Smooth muscle cell (in vitro differentiated cells): ENCODE results near the gene ZXDC. TPM values are rescaled to one million over a fixed set of nuclear protein-coding genes. Genes with fewer than 3 reads are reported as not detected.

Source experiments
- DNase-seq: peaks from one replicate; lab custom pipeline; 2025; ENCODE audit not compliant: unreplicated experiment; lab: John Stamatoyannopoulos, UW
- H2AFZ ChIP-seq: fragments of 200-600 bp; sonication (generic); 2 replicates; pipeline ENCODE4 v1.6.0; 2016; ENCODE audit warnings: antibody characterized with exemption, low read depth, mild to moderate bottlenecking
- H3F3A ChIP-seq: fragments of 200-600 bp; sonication (generic); 2 replicates; pipeline ENCODE4 v1.6.0; 2017; ENCODE audit warnings: antibody characterized with exemption, low read depth
- H3K27ac ChIP-seq: fragments of 200-600 bp; sonication (generic); 2 replicates; pipeline ENCODE4 v1.5.1; 2016; ENCODE audit warnings: low read depth, mild to moderate bottlenecking
- H3K27me3 ChIP-seq: fragments of 200-600 bp; sonication (generic); 2 replicates; pipeline ENCODE4 v1.6.1; 2016; ENCODE audit warnings: low read depth, mild to moderate bottlenecking
- H3K36me3 ChIP-seq: fragments of 200-600 bp; sonication (generic); 2 replicates; pipeline ENCODE4 v1.5.1; 2016; ENCODE audit warnings: low read depth
- H3K4me1 ChIP-seq: fragments of 200-600 bp; sonication (generic); 2 replicates; pipeline ENCODE4 v1.5.1; 2016; ENCODE audit warnings: low read depth
- H3K4me2 ChIP-seq: fragments of 200-600 bp; sonication (generic); 2 replicates; pipeline ENCODE4 v1.6.0; 2016; ENCODE audit warnings: mild to moderate bottlenecking
- H3K4me3 ChIP-seq: fragments of 200-600 bp; sonication (generic); 2 replicates; pipeline ENCODE4 v1.5.1; 2016; ENCODE audit warnings: mild to moderate bottlenecking
- H3K79me2 ChIP-seq: fragments of 200-600 bp; sonication (generic); 2 replicates; pipeline ENCODE4 v1.6.0; 2016; ENCODE audit warnings: low read depth, mild to moderate bottlenecking
- H3K9ac ChIP-seq: fragments of 200-600 bp; sonication (generic); 2 replicates; pipeline ENCODE4 v1.6.0; 2016; ENCODE audit warnings: low read depth
- H3K9me3 ChIP-seq: fragments of 200-600 bp; sonication (generic); replicated peaks from 2 replicates; pipeline ENCODE4 v1.5.1; 2016; ENCODE audit warnings: low read depth
- H4K20me1 ChIP-seq: fragments of 200-600 bp; sonication (generic); 2 replicates; pipeline ENCODE4 v1.6.0; 2016; ENCODE audit warnings: low read depth
- CTCF ChIP-seq: fragments of 200-600 bp; sonication (generic); IDR thresholded peaks from 2 replicates; pipeline ENCODE4 v1.5.1; 2017; ENCODE audit warnings: borderline replicate concordance, mild to moderate bottlenecking, antibody characterized with exemption; ENCODE audit not compliant: insufficient read depth, poor library complexity, severe bottlenecking
- WGBS: methylation state at CpG from one replicate; pipeline ENCODE4 v1.1.7; 2016; ENCODE audit warnings: low lambda C conversion rate; 5-methylcytosine and 5-hydroxymethylcytosine counted together
- polyA plus RNA-seq: library from polyadenylated mRNA; unstranded; fragments of >200 nt; fragmentation: Nextera tagmentation; extraction: Ambion mirVana; gene quantifications from 2 replicates; pipeline ENCODE4 v1.2.1, GENCODE V29; 2016
- total RNA-seq: library from RNA; depleted of rRNA; stranded (reverse); fragments of >200 nt; gene quantifications from 2 replicates; pipeline ENCODE4 v1.2.3, GENCODE V29; 2014

The ZXDC gene
- total and polyA plus RNA-seq, 2 experiments from 2014 or later, result 9.2 to 20.4 TPM

DNA sequence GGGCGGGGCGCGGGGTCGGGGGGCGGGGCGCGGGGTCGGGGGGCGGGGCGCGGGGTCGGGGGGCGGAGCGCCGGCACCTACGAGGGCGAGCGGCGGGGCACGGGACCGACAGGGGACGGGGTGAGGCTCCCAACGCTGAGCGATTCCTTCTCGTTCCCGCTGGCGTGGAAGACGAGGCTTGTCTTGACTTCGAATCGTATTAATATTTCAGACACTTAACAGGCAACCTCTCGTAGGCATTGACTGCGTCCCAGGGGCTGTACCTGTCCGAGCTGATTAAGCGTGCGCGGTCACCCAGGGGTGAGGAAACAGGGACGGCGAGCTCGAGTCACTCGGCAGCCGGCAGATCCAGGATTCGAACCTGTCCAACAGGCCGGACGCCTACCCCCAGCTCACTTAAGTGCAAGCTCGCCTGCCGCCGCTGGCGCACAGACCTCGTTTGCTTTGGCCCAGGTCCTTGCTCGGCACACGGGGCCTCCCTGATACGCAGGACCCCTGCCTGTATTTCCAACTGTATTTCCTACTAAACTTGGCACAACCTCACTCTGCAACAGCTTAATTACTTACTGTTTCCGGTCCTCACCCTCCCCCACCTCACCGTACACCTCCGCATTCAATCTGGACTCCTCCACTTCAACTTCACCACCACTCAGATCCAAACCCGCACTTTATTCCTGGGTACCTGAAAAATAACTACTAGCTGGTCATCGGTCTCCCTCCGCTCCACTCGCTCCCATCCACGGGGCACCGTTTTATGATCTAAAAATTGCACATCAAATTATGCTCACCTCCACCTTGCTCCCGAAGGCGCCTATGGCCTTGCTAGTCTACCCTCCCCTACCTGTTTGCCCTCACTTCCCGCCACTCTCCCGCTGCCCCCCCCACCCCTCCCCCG lies 722 bp upstream of the ZXDC start:
- Histone ChIP-seq H4K20me1 (peaks cover 37% of the 10 kb centered on the region), H3K9ac (peak overlapping the region; percentile 68), H3K27ac (peak overlapping the region; percentile 19), H3K4me2 (peak overlapping the region; percentile 98), H3K79me2 (peaks cover 35% of the 10 kb centered on the region), H3K4me1 (peaks cover 33% of the 10 kb centered on the region), H3K4me3 (peak overlapping the region; percentile 72), H2AFZ (peak overlapping the region; percentile 99), H3K27me3 (no peaks in the 10 kb centered on the region), H3K36me3 (no peaks in the 10 kb centered on the region), H3F3A (no peaks in the 10 kb centered on the region), H3K9me3 (no peaks in the 10 kb centered on the region)
- no peak for TF ChIP-seq CTCF
- DNase-seq, result peak; percentile 68
- WGBS, result 20% methylated on average over 45 of the region's 66 CpGs

GRCh38 chr3:126474498-126475412 lies 936 bp downstream of the ZXDC start:
- WGBS, result 7% methylated on average over 57 of the region's 72 CpGs
- no peaks in the 10 kb centered on the region for H3K9me3 ChIP-seq

DNA sequence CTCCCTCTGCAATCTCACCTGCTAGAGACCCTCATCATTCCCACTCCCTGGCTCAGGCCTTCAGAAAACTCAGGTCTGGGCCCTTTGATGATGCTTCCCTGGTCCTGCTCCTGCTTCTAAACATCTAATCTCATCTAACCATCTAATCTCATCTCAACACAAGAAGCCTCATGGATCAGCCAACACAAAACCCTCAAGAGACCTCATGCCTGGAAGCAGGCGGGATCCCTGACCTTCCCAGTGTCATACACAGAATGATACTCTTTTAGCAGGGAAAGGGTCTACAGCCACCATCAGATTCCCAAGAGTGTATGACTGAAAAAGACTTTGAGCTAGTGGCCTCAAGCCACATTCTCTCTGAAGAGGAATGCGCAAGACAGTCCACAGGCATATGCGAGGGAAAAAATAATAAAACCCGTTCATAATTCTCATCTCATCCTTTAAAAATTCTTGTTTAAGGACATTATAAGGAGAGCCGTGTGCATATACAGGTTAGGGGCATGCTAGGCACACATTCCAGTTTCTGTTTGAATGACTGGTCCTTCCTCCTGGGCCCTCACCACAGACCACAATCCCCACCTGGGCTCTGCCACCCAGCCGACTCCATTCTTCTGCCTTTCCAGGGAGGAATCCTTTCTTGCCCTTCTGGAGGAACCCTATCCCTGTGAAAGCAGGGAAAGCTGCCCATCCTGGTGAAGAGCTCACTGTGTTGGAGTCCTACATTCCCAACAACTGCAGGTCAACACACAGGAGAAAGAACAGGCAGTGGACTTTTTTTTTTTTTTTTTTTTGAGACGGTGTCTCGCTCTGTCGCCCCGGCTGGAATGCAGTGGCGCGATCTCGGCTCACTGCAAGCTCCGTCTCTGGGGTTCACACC lies 2.2 kb downstream of the ZXDC start:
- peak overlapping the region; percentile 67 for H3K4me3 ChIP-seq
- no peak for DNase-seq
- WGBS, result 84% methylated on average over 14 of the region's 14 CpGs
- peaks cover 33% of the 10 kb centered on the region for H3K4me1 ChIP-seq
- H3K79me2 ChIP-seq, result peaks cover 61% of the 10 kb centered on the region
- H3K36me3 ChIP-seq, result peaks cover 8% of the 10 kb centered on the region
- H2AFZ ChIP-seq, result no peak overlapping the region
- no peak for TF ChIP-seq CTCF
- no peaks in the 10 kb centered on the region for H3K27me3 ChIP-seq
- H3K9ac ChIP-seq, result no peak overlapping the region
- no peaks in the 10 kb centered on the region for H3F3A ChIP-seq
- peaks cover 66% of the 10 kb centered on the region for H4K20me1 ChIP-seq
- H3K9me3 ChIP-seq, result no peaks in the 10 kb centered on the region
- H3K4me2 ChIP-seq, result peak overlapping the region; percentile 98
- H3K27ac ChIP-seq, result no peak overlapping the region

More at GRCh38 chr3:126474498-126475412, 936 bp downstream of the ZXDC start:
- Histone ChIP-seq H3K27ac (peak overlapping the region; percentile 12), H3K36me3 (peaks cover 5% of the 10 kb centered on the region), H4K20me1 (peaks cover 54% of the 10 kb centered on the region), H3F3A (no peaks in the 10 kb centered on the region), H3K4me1 (peaks cover 33% of the 10 kb centered on the region), H2AFZ (no peak overlapping the region), H3K4me3 (peak overlapping the region; percentile 67), H3K79me2 (peaks cover 50% of the 10 kb centered on the region), H3K9ac (peak overlapping the region; percentile 43), H3K4me2 (peak overlapping the region; percentile 98), H3K27me3 (no peaks in the 10 kb centered on the region)
- TF ChIP-seq CTCF, result no peak
- no peak for DNase-seq
